ENCODE data around the gene ERN1. TPM values are rescaled to one million over a fixed set of nuclear protein-coding genes. Genes with fewer than 3 reads are reported as not detected.
A peak's percentile ranks its signal among the peaks of the same experiment; 100 is the strongest.

ERN1 gene
- total RNA-seq, 1 experiment from 2014 or later: 8.0 TPM

- Histone ChIP-seq H3K36me3 (ENCODE audit: insufficient read depth, low read length, poor library complexity, severe bottlenecking) (peaks cover 16% of the 10 kb centered on the region), H3K9me3 (ENCODE audit: low read depth, low read length, poor library complexity, severe bottlenecking) (no peaks in the 10 kb centered on the region), H3K27me3 (replicated peaks; ENCODE audit: insufficient read depth, low read depth, low read length, poor library complexity) (no peaks in the 10 kb centered on the region), H3K4me3 (ENCODE audit: low read depth, low read length, poor library complexity, severe bottlenecking) (no peak overlapping the region), H3K27ac (ENCODE audit: low read depth, low read length, poor library complexity, severe bottlenecking) (no peak overlapping the region), H3K4me1 (ENCODE audit: insufficient read depth, low read length, poor library complexity, severe bottlenecking) (peaks cover 4% of the 10 kb centered on the region)
- CTCF ChIA-PET: no interaction called here
- intact Hi-C loops (cut with micrococcal nuclease; ENCODE audit: unreplicated experiment): no loop called here
- POLR2A ChIA-PET (ENCODE audit: low non-redundant PET): no interaction called here
- no TSS peak for BruUV-seq (replicated peaks)
- DNase-seq (ENCODE audit: low spot score): no peak
- TF ChIP-seq CTCF (conservative IDR thresholded peaks at IDR 0.05; ENCODE audit: low read depth, low read length): no peak
- TF ChIP-seq EZH2 (IDR thresholded peaks at IDR 0.05; ENCODE audit: borderline replicate concordance, low read depth, low read length, poor library complexity, severe bottlenecking): no peak
These were observed 21.0 kb upstream of the ERN1 start for GRCh38 chr17:64151016-64151368.

- CTCF ChIA-PET: no interaction called here
These were observed 20.5 kb upstream of the ERN1 start for GRCh38 chr17:64150237-64151015.

GRCh38 chr17:64149196-64149595 is 19.3 kb upstream of the ERN1 start:
- ChIA-PET POLR2A (ENCODE audit: low non-redundant PET) (no interaction called here), CTCF (no interaction called here)
- peaks cover 16% of the 10 kb centered on the region for H3K36me3 ChIP-seq (ENCODE audit: insufficient read depth, low read length, poor library complexity, severe bottlenecking)
- no TSS peak for BruUV-seq (replicated peaks)
- H3K27ac ChIP-seq (ENCODE audit: low read depth, low read length, poor library complexity, severe bottlenecking): peak overlapping the region; percentile 94
- no peak for DNase-seq (ENCODE audit: low spot score)
- peaks cover 4% of the 10 kb centered on the region for H3K4me1 ChIP-seq (ENCODE audit: insufficient read depth, low read length, poor library complexity, severe bottlenecking)
- intact Hi-C loops (cut with micrococcal nuclease; ENCODE audit: unreplicated experiment): loop anchor here (5.0 kb wide), 1 partner anchor 113 kb away; the partner anchor contains the start of gene TEX2
- TF ChIP-seq EZH2 (IDR thresholded peaks at IDR 0.05; ENCODE audit: borderline replicate concordance, low read depth, low read length, poor library complexity, severe bottlenecking) (no peak), CTCF (conservative IDR thresholded peaks at IDR 0.05; ENCODE audit: low read depth, low read length) (no peak)
- no peaks in the 10 kb centered on the region for H3K9me3 ChIP-seq (ENCODE audit: low read depth, low read length, poor library complexity, severe bottlenecking)
- no peak overlapping the region for H3K4me3 ChIP-seq (ENCODE audit: low read depth, low read length, poor library complexity, severe bottlenecking)
- H3K27me3 ChIP-seq (replicated peaks; ENCODE audit: insufficient read depth, low read depth, low read length, poor library complexity): no peaks in the 10 kb centered on the region

More at GRCh38 chr17:64150237-64151015, 20.5 kb upstream of the ERN1 start:
- Histone ChIP-seq H3K27ac (ENCODE audit: low read depth, low read length, poor library complexity, severe bottlenecking) (no peak overlapping the region), H3K4me1 (ENCODE audit: insufficient read depth, low read length, poor library complexity, severe bottlenecking) (peaks cover 4% of the 10 kb centered on the region), H3K27me3 (replicated peaks; ENCODE audit: insufficient read depth, low read depth, low read length, poor library complexity) (no peaks in the 10 kb centered on the region), H3K36me3 (ENCODE audit: insufficient read depth, low read length, poor library complexity, severe bottlenecking) (peaks cover 16% of the 10 kb centered on the region), H3K9me3 (ENCODE audit: low read depth, low read length, poor library complexity, severe bottlenecking) (no peaks in the 10 kb centered on the region), H3K4me3 (ENCODE audit: low read depth, low read length, poor library complexity, severe bottlenecking) (no peak overlapping the region)
- POLR2A ChIA-PET (ENCODE audit: low non-redundant PET): no interaction called here
- intact Hi-C loops (cut with micrococcal nuclease; ENCODE audit: unreplicated experiment): no loop called here
- no TSS peak for BruUV-seq (replicated peaks)
- DNase-seq (ENCODE audit: low spot score): no peak
- no peak for TF ChIP-seq EZH2 (IDR thresholded peaks at IDR 0.05; ENCODE audit: borderline replicate concordance, low read depth, low read length, poor library complexity, severe bottlenecking)
- no peak for TF ChIP-seq CTCF (conservative IDR thresholded peaks at IDR 0.05; ENCODE audit: low read depth, low read length)
